ENCODE results near the gene GABRG3. TPM values are rescaled to one million over a fixed set of nuclear protein-coding genes. Genes with fewer than 3 reads are reported as not detected.

GABRG3 gene
- total and polyA plus RNA-seq, 10 of the 15 experiments (the other 5 are each of a cell fraction or from before 2014, with no cell fraction given): 0.15 TPM; not detected in 9

GRCh38 chr15:27081676-27082418, 110.9 kb downstream of the GABRG3 start:
- no peak overlapping the region for H2AFZ ChIP-seq (ENCODE audit: control insufficient read depth, low read depth, low read length)
- CTCF ChIA-PET: no interaction called here
- H3K27ac ChIP-seq (ENCODE audit: control insufficient read depth, insufficient read depth): no peak overlapping the region
- no peak for DNase-seq (ENCODE audit: low read depth, low spot score)
- intact Hi-C loops (cut with micrococcal nuclease; ENCODE audit: unreplicated experiment): no loop called here
- FAIRE-seq: no peak
- POLR2A ChIA-PET: no interaction called here
- no peaks in the 10 kb centered on the region; the same call in 2 of the 3 replicates for H3K9me3 ChIP-seq (replicated peaks; ENCODE audit: control insufficient read depth, insufficient read depth, low read length)
- H3K9ac ChIP-seq (ENCODE audit: control insufficient read depth, insufficient read depth, low read length): no peak overlapping the region
- WGBS (ENCODE audit: insufficient coverage, insufficient replicate concordance, low lambda C conversion rate, missing lambda C conversion rate): 31% methylated on average over 10 of the region's 10 CpGs
- H3K4me1 ChIP-seq (ENCODE audit: control insufficient read depth, insufficient read depth, low read length): no peaks in the 10 kb centered on the region
- SMC1A ChIA-PET (ENCODE audit: uncharacterized antibody, unreplicated experiment): no interaction called here
- no peaks in the 10 kb centered on the region for H3K79me2 ChIP-seq (ENCODE audit: control insufficient read depth, insufficient read depth, low read length)
- in situ Hi-C loops (cut with MboI): no loop called here
- H3K4me2 ChIP-seq (ENCODE audit: control insufficient read depth, insufficient read depth): no peak overlapping the region
- RAD21 ChIA-PET (ENCODE audit: unreplicated experiment): no interaction called here
- no TSS peak for BruUV-seq (replicated peaks)
- H4K20me1 ChIP-seq (ENCODE audit: control insufficient read depth, insufficient read depth): no peaks in the 10 kb centered on the region
- no peak for ATAC-seq
- H3K4me3 ChIP-seq: no peak overlapping the region
- H3K27me3 ChIP-seq (replicated peaks in 1 of 2; ENCODE audit: control insufficient read depth in 2 of 2, insufficient read depth in 2 of 2, low read length in 1 of 2): no peaks in the 10 kb centered on the region
- no peaks in the 10 kb centered on the region for H3K36me3 ChIP-seq (ENCODE audit: control insufficient read depth in 2 of 2, insufficient read depth in 2 of 2, low read length in 1 of 2)
- TF ChIP-seq FOS (IDR thresholded peaks at IDR 0.05; ENCODE audit: borderline replicate concordance, extremely low read depth, insufficient read length): no peak
- TF ChIP-seq ELK1 (IDR thresholded peaks at IDR 0.05; ENCODE audit: low read depth, low read length): no peak
- TF ChIP-seq HDGF (IDR thresholded peaks at IDR 0.05): no peak
- no peak for TF ChIP-seq RFX5 (IDR thresholded peaks at IDR 0.05; ENCODE audit: low read depth, low read length)
- no peak for TF ChIP-seq MYC (IDR thresholded peaks at IDR 0.05; ENCODE audit: insufficient read depth, insufficient read length, insufficient replicate concordance, low read length, severe bottlenecking)
- no peak for TF ChIP-seq NR2C2 (IDR thresholded peaks at IDR 0.05; ENCODE audit: borderline replicate concordance, control insufficient read depth, insufficient read length, low read depth)
- no peak for TF ChIP-seq TCF3 (IDR thresholded peaks at IDR 0.05; ENCODE audit: borderline replicate concordance, insufficient read depth, low read depth, low read length)
- TF ChIP-seq ZNF207 (IDR thresholded peaks at IDR 0.05; ENCODE audit: borderline replicate concordance): no peak
- no peak for TF ChIP-seq ZNF274 (IDR thresholded peaks at IDR 0.05; ENCODE audit: insufficient read depth, insufficient read length)
- TF ChIP-seq REST (IDR thresholded peaks at IDR 0.05; ENCODE audit: low read depth, low read length): no peak
- no peak for TF ChIP-seq ZNF24 (IDR thresholded peaks at IDR 0.05)
- no peak for TF ChIP-seq ZNF217 (IDR thresholded peaks at IDR 0.05)
- no peak for TF ChIP-seq RCOR1 (conservative IDR thresholded peaks at IDR 0.05; ENCODE audit: low read depth, low read length)
- no peak for TF ChIP-seq PML (IDR thresholded peaks at IDR 0.05; ENCODE audit: low read length)
- TF ChIP-seq ZBTB40 (IDR thresholded peaks at IDR 0.05; ENCODE audit: borderline replicate concordance): no peak
